Natural killer cell (primary cell): Measurements from ENCODE around the gene PPP1R14C. TPM values are rescaled to one million over a fixed set of nuclear protein-coding genes. Genes with fewer than 3 reads are reported as not detected.

ENCODE experiments used
- ATAC-seq, 3 donors: fragments of 150-1000 bp in 2 of 3; fragments of 200-7000 bp in 1 of 3; cut with Tn5 transposase; 1 replicate in 1 of 3; 2 replicates in 2 of 3; pipeline ENCODE4 v1.10.0; 2021; ENCODE audit warnings: mild to moderate bottlenecking in 2 of 3, moderate library complexity in 2 of 3
- DNase-seq, 2 donors: peaks; one replicate each; pipeline versions ENCODE4 v3.0.0 to v3.0.0-alpha.2; 2013 to 2021; ENCODE audit warnings: mixed read lengths in 1 of 2
- H3K27ac ChIP-seq: one replicate; pipeline ENCODE4 v1.5.1; 2013; ENCODE audit warnings: mild to moderate bottlenecking, low read length
- H3K27me3 ChIP-seq: one replicate; pipeline ENCODE4 v1.6.1; 2013; ENCODE audit warnings: low read length; ENCODE audit not compliant: control insufficient read depth, insufficient read depth
- H3K36me3 ChIP-seq: one replicate; pipeline ENCODE4 v1.6.1; 2013; ENCODE audit warnings: low read length; ENCODE audit not compliant: control insufficient read depth, insufficient read depth
- H3K4me1 ChIP-seq: one replicate; pipeline ENCODE4 v1.6.1; 2013; ENCODE audit warnings: low read length; ENCODE audit not compliant: control insufficient read depth, insufficient read depth
- H3K4me3 ChIP-seq: one replicate; pipeline ENCODE4 v1.5.1; 2013; ENCODE audit warnings: low read length
- H3K9me3 ChIP-seq: one replicate; pipeline ENCODE4 v1.6.1; 2013; ENCODE audit warnings: low read length; ENCODE audit not compliant: control insufficient read depth, insufficient read depth
- H3K27ac Mint-ChIP-seq, 2 donors: one replicate each; pipeline ENCODE4 v1.8.0; 2022; ENCODE audit warnings: mild to moderate bottlenecking in 2 of 2, mixed read lengths in 2 of 2, moderate library complexity in 1 of 2
- H3K27me3 Mint-ChIP-seq, 2 donors: one replicate each; pipeline ENCODE4 v1.8.0; 2022; ENCODE audit warnings: low read depth in 2 of 2, mixed read lengths in 2 of 2
- H3K36me3 Mint-ChIP-seq: one replicate; pipeline ENCODE4 v1.8.0; 2022; ENCODE audit warnings: mixed read lengths
- H3K4me1 Mint-ChIP-seq, 2 donors: one replicate each; pipeline ENCODE4 v1.8.0; 2022; ENCODE audit warnings: mixed read lengths in 2 of 2
- H3K4me3 Mint-ChIP-seq: one replicate; pipeline ENCODE4 v1.8.0; 2022; ENCODE audit warnings: mild to moderate bottlenecking, moderate library complexity, mixed read lengths
- H3K9me3 Mint-ChIP-seq, 2 donors: one replicate each; pipeline ENCODE4 v1.8.0; 2022; ENCODE audit warnings: mixed read lengths in 2 of 2
- WGBS: methylation state at CpG from one replicate; pipeline ENCODE4 v1.1.7; 2013; ENCODE audit warnings: missing lambda C conversion rate; ENCODE audit not compliant: insufficient coverage; 5-methylcytosine and 5-hydroxymethylcytosine counted together
- intact Hi-C: fragments of 100-400 bp; cut with micrococcal nuclease; formaldehyde crosslinking; loops from one replicate; pipeline ENCODE4 v1.14.2; 2022
- total RNA-seq, 4 donors: library from RNA; stranded (reverse); fragments of 120-200 nt in 1 of 4; gene quantifications; one replicate each; pipeline versions ENCODE4 v1.2.3 to v1.2.4, GENCODE V29; 2013 to 2022
- TF ChIP-seq, protein P1 (sequence below): fragments of 200-600 bp; IDR thresholded peaks from one replicate; pipeline ENCODE4 v1.8.0; 2022; ENCODE audit warnings: antibody characterized with exemption

Gene PPP1R14C
- total RNA-seq, 3 donors from 2014 or later (not counting 1 experiment from before 2014, with no cell fraction given): not detected

GRCh38 chr6:150118627-150119026 is 24.2 kb upstream of the PPP1R14C start:
- no peaks in the 10 kb centered on the region for H3K36me3 ChIP-seq
- WGBS: 83% methylated on average over 9 of the region's 9 CpGs

DNA sequence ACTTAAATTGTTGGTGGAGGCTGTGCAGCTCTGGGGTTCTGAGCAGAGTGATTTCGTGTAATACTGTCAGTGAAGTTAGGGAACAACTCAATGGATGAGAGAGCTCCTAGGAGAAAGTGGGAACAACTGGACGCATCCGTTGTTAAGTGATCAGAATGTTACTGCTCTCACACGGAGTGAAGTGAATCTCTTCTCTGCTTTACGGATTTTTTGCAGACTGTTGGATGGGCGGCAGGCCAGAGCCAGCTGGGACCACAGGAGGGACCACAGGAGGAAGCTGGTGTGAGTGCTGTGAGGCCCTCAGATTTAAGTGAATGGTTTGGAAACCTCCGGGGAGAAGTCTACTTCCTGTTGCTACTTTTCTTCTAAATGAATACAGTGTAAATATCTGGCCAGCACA is 23.7 kb upstream of the PPP1R14C start:
- no peak overlapping the region for H3K4me3 ChIP-seq
- H3K4me1 Mint-ChIP-seq: peaks cover 27 to 28% of the 10 kb centered on the region in 2 donors
- H3K4me3 Mint-ChIP-seq: no peak overlapping the region
- no peaks in the 10 kb centered on the region for H3K36me3 ChIP-seq
- ATAC-seq (peak in 1 of 3 donors; percentile 41), DNase-seq (no peak)
- H3K27ac ChIP-seq: no peak overlapping the region
- H3K27ac Mint-ChIP-seq: peak overlapping the region; percentile 23 to 70
- peaks cover 18% of the 10 kb centered on the region for H3K4me1 ChIP-seq
- no peaks in the 10 kb centered on the region for H3K36me3 Mint-ChIP-seq
- intact Hi-C loops: no loop called here
- H3K9me3 Mint-ChIP-seq: no peaks in the 10 kb centered on the region
- no peaks in the 10 kb centered on the region for H3K27me3 Mint-ChIP-seq
- H3K27me3 ChIP-seq: no peaks in the 10 kb centered on the region
- H3K9me3 ChIP-seq: no peaks in the 10 kb centered on the region
- TF ChIP-seq, protein P1, sequence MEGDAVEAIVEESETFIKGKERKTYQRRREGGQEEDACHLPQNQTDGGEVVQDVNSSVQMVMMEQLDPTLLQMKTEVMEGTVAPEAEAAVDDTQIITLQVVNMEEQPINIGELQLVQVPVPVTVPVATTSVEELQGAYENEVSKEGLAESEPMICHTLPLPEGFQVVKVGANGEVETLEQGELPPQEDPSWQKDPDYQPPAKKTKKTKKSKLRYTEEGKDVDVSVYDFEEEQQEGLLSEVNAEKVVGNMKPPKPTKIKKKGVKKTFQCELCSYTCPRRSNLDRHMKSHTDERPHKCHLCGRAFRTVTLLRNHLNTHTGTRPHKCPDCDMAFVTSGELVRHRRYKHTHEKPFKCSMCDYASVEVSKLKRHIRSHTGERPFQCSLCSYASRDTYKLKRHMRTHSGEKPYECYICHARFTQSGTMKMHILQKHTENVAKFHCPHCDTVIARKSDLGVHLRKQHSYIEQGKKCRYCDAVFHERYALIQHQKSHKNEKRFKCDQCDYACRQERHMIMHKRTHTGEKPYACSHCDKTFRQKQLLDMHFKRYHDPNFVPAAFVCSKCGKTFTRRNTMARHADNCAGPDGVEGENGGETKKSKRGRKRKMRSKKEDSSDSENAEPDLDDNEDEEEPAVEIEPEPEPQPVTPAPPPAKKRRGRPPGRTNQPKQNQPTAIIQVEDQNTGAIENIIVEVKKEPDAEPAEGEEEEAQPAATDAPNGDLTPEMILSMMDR: no peak
- 12% methylated on average over 7 of the region's 7 CpGs for WGBS

More at GRCh38 chr6:150118627-150119026, 24.2 kb upstream of the PPP1R14C start:
- peaks cover 22 to 23% of the 10 kb centered on the region in 2 donors for H3K4me1 Mint-ChIP-seq
- Histone ChIP-seq H3K27ac (no peak overlapping the region), H3K9me3 (no peaks in the 10 kb centered on the region), H3K27me3 (no peaks in the 10 kb centered on the region), H3K4me3 (no peak overlapping the region), H3K4me1 (peaks cover 15% of the 10 kb centered on the region)
- peak overlapping the region in 1 of 2 donors; percentile 70 for H3K27ac Mint-ChIP-seq
- no peak overlapping the region for H3K4me3 Mint-ChIP-seq
- no peaks in the 10 kb centered on the region for H3K36me3 Mint-ChIP-seq
- no peaks in the 10 kb centered on the region for H3K27me3 Mint-ChIP-seq
- no peaks in the 10 kb centered on the region for H3K9me3 Mint-ChIP-seq
- TF ChIP-seq, protein P1: no peak
- no peak for ATAC-seq
- no peak for DNase-seq
- intact Hi-C loops: no loop called here

DNA sequence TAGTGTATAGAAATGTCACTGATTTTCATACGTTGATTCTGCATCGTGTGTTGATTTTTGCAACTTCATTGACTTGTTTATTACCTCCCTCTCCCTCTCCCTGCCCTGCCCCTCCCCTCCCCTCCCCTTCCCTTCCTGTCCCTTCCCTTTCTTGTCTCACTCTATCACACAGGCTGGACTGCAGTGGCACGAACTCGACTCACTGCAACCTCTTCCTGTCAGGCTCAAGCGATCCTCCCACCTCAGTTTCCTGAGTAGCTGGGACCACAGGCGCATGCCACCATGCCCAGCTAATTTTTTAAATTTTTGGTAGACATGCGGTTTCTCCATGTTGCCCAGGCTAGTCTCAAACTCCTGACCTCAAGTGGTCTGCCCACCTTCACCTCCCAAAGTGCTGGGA is 19.2 kb upstream of the PPP1R14C start:
- peak overlapping the region; percentile 18 for H3K4me3 Mint-ChIP-seq
- no peaks in the 10 kb centered on the region for H3K36me3 ChIP-seq
- no peaks in the 10 kb centered on the region for H3K36me3 Mint-ChIP-seq
- no peaks in the 10 kb centered on the region for H3K27me3 ChIP-seq
- 66% methylated on average over 6 of the region's 7 CpGs for WGBS
- peak in 1 of 3 donors; percentile 40 for ATAC-seq
- no peak overlapping the region for H3K4me3 ChIP-seq
- no peaks in the 10 kb centered on the region for H3K9me3 ChIP-seq
- peaks cover 0 to 3% of the 10 kb centered on the region in 2 donors for H3K27me3 Mint-ChIP-seq
- H3K27ac Mint-ChIP-seq: no peak overlapping the region
- TF ChIP-seq, protein P1: no peak
- peaks cover 18% of the 10 kb centered on the region for H3K4me1 ChIP-seq
- no peak for DNase-seq
- peaks cover 27 to 30% of the 10 kb centered on the region in 2 donors for H3K4me1 Mint-ChIP-seq
- H3K9me3 Mint-ChIP-seq: no peaks in the 10 kb centered on the region
- intact Hi-C loops: no loop called here
- no peak overlapping the region for H3K27ac ChIP-seq

DNA sequence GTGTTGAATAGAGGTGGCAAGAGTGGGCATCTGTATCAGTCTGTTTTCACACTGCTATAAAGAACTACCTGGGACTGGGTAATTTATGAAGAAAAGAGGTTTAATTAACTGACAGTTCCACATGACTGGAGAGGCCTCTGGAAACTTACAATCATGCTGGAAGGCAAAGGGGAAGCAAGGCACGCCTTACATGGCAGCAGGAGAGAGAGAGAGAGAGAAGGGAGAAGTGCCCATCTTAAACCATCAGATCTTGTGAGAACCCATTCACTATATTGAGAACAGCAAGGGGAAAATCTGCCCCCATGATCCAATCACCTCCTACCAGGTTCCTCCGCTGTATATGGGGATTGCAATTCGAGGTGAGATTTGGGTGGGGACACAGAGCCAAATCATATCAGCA is 18.6 kb upstream of the PPP1R14C start:
- H3K36me3 ChIP-seq: no peaks in the 10 kb centered on the region
- H3K27ac Mint-ChIP-seq: no peak overlapping the region
- no peak overlapping the region for H3K4me3 Mint-ChIP-seq
- H3K36me3 Mint-ChIP-seq: no peaks in the 10 kb centered on the region
- H3K27me3 ChIP-seq: no peaks in the 10 kb centered on the region
- WGBS: 89% methylated on average over 3 of the region's 3 CpGs
- peaks cover 21 to 24% of the 10 kb centered on the region in 2 donors for H3K4me1 Mint-ChIP-seq
- no peaks in the 10 kb centered on the region for H3K9me3 Mint-ChIP-seq
- H3K9me3 ChIP-seq: no peaks in the 10 kb centered on the region
- H3K4me3 ChIP-seq: no peak overlapping the region
- TF ChIP-seq, protein P1: no peak
- intact Hi-C loops: no loop called here
- H3K27ac ChIP-seq: no peak overlapping the region
- ATAC-seq (no peak), DNase-seq (no peak)
- H3K4me1 ChIP-seq: peaks cover 14% of the 10 kb centered on the region
- H3K27me3 Mint-ChIP-seq: peaks cover 0 to 3% of the 10 kb centered on the region in 2 donors
